DMS 273 (cell line): ENCODE data around the gene CCDC63.

Source experiments
- DNase-seq: peaks from one replicate; lab custom pipeline; 2025; ENCODE audit not compliant: unreplicated experiment; lab: John Stamatoyannopoulos, UW

Gene CCDC63

GRCh38 chr12:110920324-110920910 lies 73.6 kb downstream of the CCDC63 start, which contains the start of gene MYL2:
Gene MYL2, minus strand, starts transcription at chr12:110920579. Its CDS starts 50 bp downstream, at chr12:110920529.
- no peak for DNase-seq

- no peak for DNase-seq
Observed at GRCh38 chr12:110921262-110921661, 74.5 kb downstream of the CCDC63 start.

DNA sequence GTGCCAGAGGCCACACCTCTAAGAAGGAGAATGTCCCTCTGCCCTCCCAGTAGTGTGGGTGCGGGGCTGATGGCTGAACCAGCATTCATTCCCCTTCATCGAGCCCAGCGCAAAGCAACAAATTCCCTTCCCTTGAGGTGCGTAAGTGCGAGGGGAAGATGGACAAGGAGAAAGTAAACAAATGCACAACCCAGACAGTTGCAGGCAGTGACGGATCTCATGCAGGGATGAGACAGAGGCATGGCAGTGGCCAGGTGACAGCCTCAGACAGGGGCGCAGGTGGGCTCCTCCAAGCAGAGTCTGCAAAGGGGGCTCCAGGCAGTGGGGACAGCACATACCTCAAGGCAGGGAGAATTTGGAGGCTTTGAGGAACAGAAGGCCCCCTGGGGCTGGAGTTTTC lies 75.9 kb downstream of the CCDC63 start:
- DNase-seq: no peak

DNA sequence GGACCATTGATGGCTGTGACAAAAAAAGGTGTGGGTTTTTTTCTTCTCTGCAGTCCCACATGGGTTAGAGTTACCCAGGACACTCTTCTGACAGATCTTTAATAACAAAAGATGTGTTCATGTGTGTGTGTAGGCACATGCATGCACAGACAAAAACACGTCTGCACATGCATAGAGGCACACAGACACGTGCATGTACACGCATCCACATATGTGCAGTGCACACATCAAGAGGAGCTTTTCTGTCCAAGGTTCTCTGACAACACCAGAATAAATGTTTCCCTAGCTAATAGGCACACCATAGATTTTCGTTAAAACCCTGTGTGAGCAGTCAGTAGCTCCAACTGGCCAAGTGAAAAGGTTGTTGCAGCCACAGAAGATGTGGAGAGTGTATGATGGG lies 76.4 kb downstream of the CCDC63 start:
- DNase-seq: no peak

- no peak for DNase-seq
Observed at GRCh38 chr12:110923692-110924334, 77.0 kb downstream of the CCDC63 start.

DNA sequence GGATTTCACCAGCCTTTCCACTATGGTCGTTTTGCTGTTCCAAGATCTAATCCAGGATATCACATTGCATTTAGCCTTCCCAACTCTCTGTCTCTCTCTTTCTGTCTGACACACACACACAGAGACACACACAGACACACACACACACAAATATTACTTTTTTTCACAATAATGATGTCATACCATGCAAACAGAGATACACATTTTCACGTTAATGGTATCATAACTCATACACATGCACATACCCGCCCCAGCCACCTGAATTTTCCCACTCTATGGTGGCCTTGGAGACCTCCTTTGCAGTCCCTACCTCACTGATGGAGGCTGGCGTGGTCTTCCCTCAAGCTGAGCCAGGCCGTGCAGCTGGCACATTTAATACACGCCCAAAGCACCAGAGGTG lies 80.8 kb downstream of the CCDC63 start:
- DNase-seq: no peak

GRCh38 chr12:110928700-110929099 lies 81.9 kb downstream of the CCDC63 start:
- no peak for DNase-seq

- no peak for DNase-seq
Observed at GRCh38 chr12:110929818-110930217, 83.0 kb downstream of the CCDC63 start.

DNA sequence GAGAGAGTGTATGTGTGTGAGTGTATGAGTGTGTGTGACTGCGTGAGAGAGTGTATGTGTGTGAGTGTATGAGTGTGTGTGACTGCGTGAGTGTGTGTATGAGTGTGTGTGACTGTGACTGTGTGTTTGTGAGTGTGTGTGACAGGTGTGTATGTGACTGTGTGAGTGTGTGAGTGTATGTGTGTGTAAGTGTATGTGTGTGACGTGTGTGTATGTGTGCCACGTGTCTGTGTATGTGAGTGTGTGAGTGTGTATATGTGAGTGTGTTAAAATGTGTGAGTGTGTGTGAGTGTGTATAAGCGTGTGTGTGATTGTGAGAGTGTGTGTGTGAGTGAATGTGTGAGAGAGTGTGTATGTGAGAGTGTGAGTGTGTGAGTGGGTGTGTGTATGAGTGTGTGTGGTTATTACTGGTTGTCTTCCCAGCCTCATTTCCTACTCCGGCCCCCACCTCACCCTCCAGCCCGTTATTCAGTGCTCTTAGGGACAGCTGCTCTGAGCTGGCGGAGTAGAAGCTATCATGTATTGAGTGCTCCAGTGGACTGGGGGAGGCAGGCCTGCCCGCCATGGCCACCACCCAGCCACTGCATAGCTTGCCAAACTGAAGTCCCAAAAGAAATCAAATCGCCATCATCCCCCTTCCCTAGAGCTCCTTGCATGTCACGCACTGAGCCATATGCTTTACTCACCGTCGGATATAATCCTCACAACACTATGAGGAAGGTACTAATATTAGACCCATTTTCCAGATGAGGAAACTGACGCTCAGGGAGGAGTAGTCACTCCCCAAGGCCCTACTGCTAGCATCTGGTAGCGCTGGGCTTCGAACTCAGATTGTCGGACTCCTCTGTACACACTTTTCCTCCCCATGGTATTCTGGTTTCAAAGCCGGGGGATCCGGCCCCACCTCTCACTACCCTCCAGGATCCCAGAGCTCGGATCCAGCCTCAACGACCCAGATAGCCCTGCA lies 83.8 kb downstream of the CCDC63 start:
- DNase-seq: no peak

DNA sequence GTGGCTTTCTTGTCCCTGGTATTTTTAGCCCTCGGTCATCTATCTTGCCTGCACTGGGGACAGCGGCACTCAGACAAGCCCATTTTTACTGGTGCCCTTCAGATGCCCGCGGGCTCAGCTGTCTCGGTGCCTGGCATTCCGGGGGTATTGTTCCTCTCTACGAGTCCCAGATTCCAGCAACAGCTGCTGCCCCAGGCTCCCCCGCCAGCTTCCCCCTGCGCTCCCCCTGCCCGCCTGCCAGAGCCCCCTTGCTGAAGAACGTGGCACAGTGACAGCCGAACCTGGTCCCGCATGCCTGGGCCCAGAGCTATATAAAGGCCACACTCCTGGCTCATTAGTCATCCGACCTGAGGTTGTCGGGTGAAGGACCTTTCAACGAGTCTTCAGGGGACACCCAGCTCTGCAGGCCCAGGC lies 84.5 kb downstream of the CCDC63 start:
- DNase-seq: no peak

- DNase-seq: peak; percentile 10
Observed at GRCh38 chr12:110932046-110932445, 85.3 kb downstream of the CCDC63 start.

GRCh38 chr12:110933326-110933974 lies 86.7 kb downstream of the CCDC63 start:
- DNase-seq: no peak

DNA sequence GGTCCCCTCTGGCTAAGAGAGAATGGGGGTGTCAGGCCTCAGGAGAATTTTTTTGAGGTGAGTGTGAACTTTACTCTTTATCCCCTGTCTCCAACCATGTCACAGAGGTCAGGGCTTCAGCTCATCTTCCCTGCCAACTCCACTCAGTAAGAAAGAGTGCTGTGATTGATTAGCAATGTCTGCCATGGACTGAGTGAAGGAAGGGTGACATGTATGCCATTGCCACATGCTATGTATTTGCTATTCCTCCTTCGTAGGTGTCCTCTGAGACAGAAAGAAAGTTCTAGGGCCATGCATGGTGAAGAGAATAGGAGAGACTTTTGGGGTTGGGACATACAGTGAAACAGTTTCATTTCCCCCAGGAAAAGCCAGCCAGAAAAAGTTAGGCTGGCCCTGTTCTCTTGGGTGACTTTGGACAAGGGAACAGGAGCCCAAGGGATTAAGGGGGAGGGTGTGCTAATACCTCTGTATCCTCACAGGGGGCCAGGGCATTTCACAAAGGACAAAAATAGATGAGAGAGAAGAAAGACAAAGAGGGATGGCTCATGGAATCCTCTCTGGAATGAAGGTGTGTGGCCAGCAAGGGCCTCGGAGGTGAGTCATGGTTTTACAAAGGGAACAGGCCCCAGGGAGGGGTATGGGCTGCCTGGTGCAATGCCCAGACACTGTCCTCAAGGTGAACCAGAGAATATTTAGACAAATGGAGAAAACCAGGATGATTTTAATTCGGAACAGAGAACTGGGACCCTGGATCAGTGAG lies 87.5 kb downstream of the CCDC63 start:
- no peak for DNase-seq

GRCh38 chr12:110935588-110935987 lies 88.8 kb downstream of the CCDC63 start:
- no peak for DNase-seq

- no peak for DNase-seq
Observed at GRCh38 chr12:110936367-110937103, 89.7 kb downstream of the CCDC63 start.

DNA sequence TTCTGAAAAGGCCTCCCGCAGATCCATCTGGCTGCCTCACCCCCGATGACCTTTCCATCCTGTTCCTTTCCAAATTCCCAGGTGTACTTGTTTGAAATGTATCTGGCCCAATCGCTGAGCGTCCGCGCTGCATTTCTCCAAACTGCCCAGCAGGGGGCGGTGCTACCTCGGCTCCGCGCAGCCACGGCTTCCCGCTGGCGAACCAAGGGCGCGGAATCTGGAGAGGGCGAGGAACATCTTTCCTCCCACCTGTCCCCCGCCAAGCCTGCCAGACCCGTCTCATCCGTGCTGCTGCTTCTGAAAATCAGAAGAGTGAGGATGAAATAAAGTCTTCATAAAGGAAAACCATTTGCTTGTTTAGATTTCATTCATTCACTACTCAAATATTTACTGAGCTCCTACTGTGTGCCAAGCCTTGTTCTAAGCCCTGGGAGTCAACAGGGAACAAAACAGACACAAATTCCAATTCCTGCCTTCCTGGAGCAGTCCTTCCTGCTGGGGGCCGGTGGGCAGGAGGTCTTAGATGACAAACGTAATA lies 90.4 kb downstream of the CCDC63 start:
- peak; percentile 78 for DNase-seq

DNA sequence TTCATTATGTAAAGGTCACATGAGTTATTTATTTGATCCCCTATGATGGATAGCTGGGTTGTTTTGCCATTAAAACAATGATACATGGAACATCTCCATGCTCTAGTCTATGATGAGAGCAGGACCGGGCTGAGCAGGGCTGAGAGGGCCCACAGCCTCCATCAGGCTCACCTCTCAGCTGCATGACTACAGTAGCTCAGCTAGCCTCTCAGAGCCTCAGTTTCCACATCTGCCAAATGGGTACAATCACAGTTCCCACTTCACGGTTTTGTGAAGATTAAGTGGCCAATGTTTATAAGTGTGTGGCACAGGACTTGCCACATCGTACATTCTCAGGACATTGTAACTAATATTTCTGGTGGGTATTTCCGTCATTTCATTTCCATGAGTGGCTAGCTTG lies 93.5 kb downstream of the CCDC63 start:
- no peak for DNase-seq

- DNase-seq: peak; percentile 79
Observed at GRCh38 chr12:110940933-110941332, 94.1 kb downstream of the CCDC63 start.

DNA sequence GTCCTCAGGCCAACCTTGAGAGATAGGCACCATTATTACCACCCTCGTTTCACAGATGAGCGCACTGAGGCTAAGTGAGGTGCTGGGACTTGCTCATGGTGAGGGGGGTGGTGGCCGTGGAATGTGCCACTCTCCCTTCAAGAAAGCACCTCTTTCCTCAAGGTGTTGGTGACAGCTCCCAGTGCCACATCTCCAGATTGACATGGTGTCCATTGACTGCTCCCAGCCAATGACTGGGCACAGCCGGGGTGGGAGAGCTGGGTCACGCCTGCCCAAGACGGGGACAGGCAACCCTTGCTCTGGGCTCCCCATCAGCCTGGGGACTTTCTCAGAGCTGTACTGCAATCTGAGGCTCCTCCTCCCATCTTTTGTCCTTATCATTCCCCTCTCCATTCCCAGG lies 94.6 kb downstream of the CCDC63 start:
- no peak for DNase-seq

- no peak for DNase-seq
Observed at GRCh38 chr12:110943373-110943772, 96.6 kb downstream of the CCDC63 start.
